Embryonic facial prominence (tissue), 1 donor: ENCODE results near the gene PNKD.
A peak's percentile ranks its signal among the peaks of the same experiment; 100 is the strongest.

Experiments
- DNase-seq: peaks from one replicate; pipeline ENCODE4 v3.0.0-alpha.2; 2016; ENCODE audit errors: extremely low spot score

The PNKD gene

GRCh38 chr2:218375212-218375611 is 104.9 kb downstream of the PNKD start:
- no peak for DNase-seq

GRCh38 chr2:218378053-218378452 is 107.7 kb downstream of the PNKD start:
- DNase-seq, result no peak

GRCh38 chr2:218381916-218382366 is 111.6 kb downstream of the PNKD start, which contains the start of gene SLC11A1:
Gene SLC11A1 (plus strand): TSS chr2:218382273. CDS start chr2:218382369, 96 bp downstream.
- no peak for DNase-seq

- DNase-seq, result no peak
These were observed 112.5 kb downstream of the PNKD start for GRCh38 chr2:218382785-218383184.

- DNase-seq, result no peak
These were observed 113.7 kb downstream of the PNKD start for GRCh38 chr2:218383892-218384519.

- DNase-seq, result no peak
These were observed 114.7 kb downstream of the PNKD start for GRCh38 chr2:218384975-218385374.

- DNase-seq, result no peak
These were observed 116.4 kb downstream of the PNKD start for GRCh38 chr2:218386505-218387368.

GRCh38 chr2:218387369-218388194 is 117.3 kb downstream of the PNKD start:
- DNase-seq, result peak; percentile 87

GRCh38 chr2:218389333-218390150 is 119.2 kb downstream of the PNKD start:
- DNase-seq, result no peak

GRCh38 chr2:218391202-218391601 is 120.9 kb downstream of the PNKD start:
- no peak for DNase-seq

- no peak for DNase-seq
These were observed 122.1 kb downstream of the PNKD start for GRCh38 chr2:218392459-218392858.

- DNase-seq, result no peak
These were observed 122.7 kb downstream of the PNKD start for GRCh38 chr2:218392891-218393462.

- no peak for DNase-seq
These were observed 123.5 kb downstream of the PNKD start for GRCh38 chr2:218393750-218394290.

GRCh38 chr2:218394298-218395089 is 124.2 kb downstream of the PNKD start:
- DNase-seq, result no peak

GRCh38 chr2:218395090-218395444 is 124.7 kb downstream of the PNKD start:
- no peak for DNase-seq

GRCh38 chr2:218395456-218395825 is 125.1 kb downstream of the PNKD start:
- DNase-seq, result no peak

- DNase-seq, result peak; percentile 94
These were observed 125.7 kb downstream of the PNKD start for GRCh38 chr2:218395826-218396687.
